Mesenteric fat pad (tissue), 1 donor: ENCODE results near the gene LARGE2. TPM values are rescaled to one million over a fixed set of nuclear protein-coding genes. Genes with fewer than 3 reads are reported as not detected.
A peak's percentile ranks its signal among the peaks of the same experiment; 100 is the strongest.

Experiments
- DNase-seq: peaks from one replicate; pipeline ENCODE4 v3.0.0-alpha.2; 2020; ENCODE audit warnings: low spot score
- total RNA-seq: library from RNA; stranded (reverse); fragmentation: NEBNext Ultra II Directional; extraction: Animal tissue kit (Norgen Biotek cat#: 25700); gene quantifications from one replicate; pipeline ENCODE4 v1.2.1, GENCODE V29; 2021
- donor health status: DM: yes; HTN: yes; CAD: no.

Gene LARGE2
- total RNA-seq, 1 donor from 2014 or later, result not detected

GRCh38 chr11:45913942-45914635 lies 8.4 kb upstream of the LARGE2 start:
- no peak for DNase-seq

DNA sequence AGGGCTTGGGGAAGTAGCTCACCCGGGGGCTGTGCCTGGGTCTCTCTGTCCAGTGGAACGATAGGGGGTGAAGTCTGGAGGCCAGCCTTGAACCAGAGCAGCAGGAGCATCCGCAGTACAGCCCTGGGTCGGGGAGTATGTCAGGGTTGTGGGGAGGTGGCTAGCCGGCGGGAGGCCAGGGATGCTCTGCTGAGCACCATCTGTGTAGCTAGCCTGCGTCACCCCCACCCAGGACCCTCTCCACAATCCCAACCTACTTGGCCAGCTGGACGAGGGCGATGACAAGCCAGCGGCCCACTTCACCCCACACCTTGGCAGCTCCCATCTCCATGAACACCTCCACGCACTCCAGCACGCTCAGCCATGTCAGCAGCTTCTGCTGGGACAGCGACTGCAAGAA lies 7.0 kb upstream of the LARGE2 start:
- DNase-seq, result no peak

GRCh38 chr11:45917286-45917622 lies 5.2 kb upstream of the LARGE2 start:
- DNase-seq, result no peak

- DNase-seq, result peak; percentile 99
Observed at GRCh38 chr11:45917623-45918330, 4.7 kb upstream of the LARGE2 start, which contains the start of gene PEX16. Gene PEX16, minus strand, starts transcription at chr11:45917877. Its CDS starts 66 bp downstream, at chr11:45917811.

DNA sequence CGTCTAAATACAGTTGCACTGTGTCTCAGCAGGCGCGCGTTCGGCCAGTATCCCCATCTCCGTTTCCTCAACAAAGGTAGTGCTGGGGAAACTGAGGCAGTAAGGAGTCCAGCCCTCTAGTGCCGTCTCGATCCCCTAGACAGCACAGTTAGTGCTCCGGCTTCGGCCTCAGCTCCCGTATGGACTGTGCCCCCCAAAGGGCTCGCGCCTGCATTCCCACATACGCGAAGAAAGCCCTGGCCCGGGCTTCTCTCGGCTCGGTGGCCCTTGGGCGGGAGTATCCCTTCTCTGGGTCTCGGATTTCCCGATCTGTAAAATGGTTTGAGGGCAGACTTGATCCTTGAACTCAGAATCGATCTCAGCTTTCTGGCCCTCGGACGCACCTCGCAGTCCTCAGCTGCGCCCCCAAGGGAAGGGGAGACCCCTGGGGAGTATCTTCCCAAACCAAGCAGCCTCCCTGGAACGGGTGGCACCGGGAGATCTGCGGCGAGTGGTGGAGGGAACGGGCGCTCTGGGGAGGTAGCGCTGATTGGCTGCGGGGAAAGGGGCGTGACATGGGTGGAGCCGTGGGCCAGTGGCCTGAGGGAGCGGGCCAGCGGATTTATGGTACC lies 4.0 kb upstream of the LARGE2 start:
- DNase-seq, result peak; percentile 95

DNA sequence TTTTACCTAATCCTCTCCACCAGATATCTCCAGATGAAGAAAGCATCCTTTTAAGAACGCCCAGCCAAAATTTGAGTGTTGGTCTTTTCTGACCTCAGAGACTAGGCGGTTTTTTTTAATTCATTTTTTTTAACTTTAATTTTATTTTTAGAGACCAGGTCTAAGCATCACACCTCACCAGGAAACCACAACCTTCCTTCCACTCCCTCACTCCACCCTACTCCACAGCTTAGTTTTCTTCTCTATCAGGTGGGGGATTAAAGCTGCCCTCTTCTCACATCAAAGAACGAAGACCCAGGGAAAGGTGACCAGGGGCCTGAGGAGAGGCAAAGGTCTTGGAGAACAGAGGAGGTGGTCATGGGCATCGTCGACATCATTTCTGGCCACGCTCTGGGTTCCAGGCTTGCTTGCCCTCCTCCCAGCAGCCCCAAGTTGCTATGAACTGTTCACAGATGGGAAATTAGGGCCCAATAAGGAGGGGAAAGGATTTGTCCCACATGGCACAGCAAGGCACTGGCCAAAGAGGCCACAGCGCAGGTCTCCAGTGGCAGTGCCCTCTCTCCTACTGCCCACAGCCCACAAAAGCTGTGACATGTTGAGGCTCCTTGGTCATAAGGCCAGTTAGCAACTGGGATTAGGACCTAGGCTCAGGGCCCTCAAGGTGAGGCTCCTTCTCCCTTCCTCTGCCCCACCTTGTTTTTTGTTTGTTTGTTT lies 3.3 kb upstream of the LARGE2 start:
- no peak for DNase-seq

- no peak for DNase-seq
Observed at GRCh38 chr11:45919806-45920530, 2.5 kb upstream of the LARGE2 start.

DNA sequence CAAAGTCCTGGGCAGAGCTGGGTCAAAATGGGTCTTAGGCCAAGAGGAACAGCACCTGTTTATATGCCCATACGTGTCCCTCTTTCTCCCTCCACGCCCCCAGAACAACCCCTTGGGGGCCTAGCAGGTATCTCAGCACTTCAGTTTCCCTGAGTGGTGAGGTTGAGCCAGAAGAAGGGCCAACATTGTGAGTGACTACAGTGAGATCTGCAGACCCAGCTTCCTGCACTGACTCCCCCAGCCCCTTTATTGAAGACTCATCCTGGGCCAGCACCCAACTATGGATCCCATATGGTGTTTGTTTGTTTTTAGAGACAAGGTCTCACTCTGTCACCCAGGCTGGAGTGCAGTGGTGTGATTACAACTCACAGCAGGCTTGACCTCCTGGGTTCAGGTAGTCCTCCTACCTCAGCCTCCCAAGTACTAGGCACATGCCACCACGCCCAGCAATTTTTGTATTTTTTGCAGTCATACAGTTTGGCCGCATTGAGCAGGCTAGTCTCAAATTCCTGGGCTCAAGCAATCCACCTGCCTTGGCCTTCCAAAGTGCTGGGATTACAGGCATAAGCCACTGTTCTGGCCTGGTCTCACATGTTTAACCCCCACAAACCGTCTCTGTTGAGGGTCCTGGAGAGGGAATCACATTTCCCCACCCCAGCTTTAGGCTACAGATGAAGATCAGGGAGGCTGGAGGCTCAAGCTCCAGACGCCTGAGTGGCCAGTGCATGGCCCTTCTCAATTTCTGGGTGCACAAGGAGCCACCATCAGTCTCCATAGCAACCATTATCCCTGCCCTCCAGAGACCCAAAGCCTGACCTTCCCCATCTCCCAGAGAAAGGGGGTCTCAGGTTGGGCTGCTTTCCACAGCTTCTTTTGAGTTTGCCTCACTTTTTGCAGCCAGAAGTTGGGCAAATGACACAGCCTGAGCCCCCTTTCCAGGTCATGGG lies 1.7 kb upstream of the LARGE2 start:
- DNase-seq, result no peak

GRCh38 chr11:45921561-45922424 lies 663 bp upstream of the LARGE2 start:
- DNase-seq, result no peak

GRCh38 chr11:45924036-45924915 lies 1.8 kb downstream of the LARGE2 start:
- peak; percentile 84 for DNase-seq

DNA sequence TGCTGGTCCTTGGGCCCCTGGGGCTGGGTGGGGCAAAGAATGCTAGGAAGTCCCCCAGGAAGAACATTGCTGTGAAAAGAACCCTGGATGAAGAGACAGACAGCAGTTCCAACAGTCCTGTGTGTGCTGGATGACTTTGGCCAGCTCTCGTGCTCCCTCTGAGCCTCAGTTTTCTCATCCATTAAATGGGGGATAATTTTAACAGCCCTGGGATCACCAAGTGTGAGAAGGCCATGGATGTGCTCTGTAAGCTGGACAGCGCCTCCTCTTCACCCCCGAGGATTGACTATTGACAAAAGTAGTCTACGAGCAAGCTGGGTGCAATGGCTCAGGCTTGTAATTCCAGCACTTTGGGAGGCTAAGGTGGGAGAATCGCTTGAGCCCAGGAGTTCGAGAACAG lies 2.5 kb downstream of the LARGE2 start:
- peak; percentile 30 for DNase-seq

GRCh38 chr11:45925550-45925949 lies 3.1 kb downstream of the LARGE2 start:
- DNase-seq, result peak; percentile 59

- DNase-seq, result peak; percentile 89
Observed at GRCh38 chr11:45926001-45926401, 3.5 kb downstream of the LARGE2 start.

GRCh38 chr11:45926536-45927331 lies 4.3 kb downstream of the LARGE2 start:
- peak; percentile 65 for DNase-seq

- DNase-seq, result peak; percentile 85
Observed at GRCh38 chr11:45927332-45927683, 4.9 kb downstream of the LARGE2 start.

GRCh38 chr11:45927684-45928413 lies 5.4 kb downstream of the LARGE2 start:
- DNase-seq, result peak; percentile 77
